Measurements from ENCODE around the gene PRR18. TPM values are rescaled to one million over a fixed set of nuclear protein-coding genes. Genes with fewer than 3 reads are reported as not detected.

The PRR18 gene
- total RNA-seq, 1 experiment from 2014 or later = 0.17 TPM

- ChIA-PET CTCF (interaction anchor here (1.1 kb wide), 1 partner anchor 88 kb away, joined by 5 read pairs; no protein-coding TSS in a partner anchor), POLR2A (ENCODE audit: low non-redundant PET) (no interaction called here)
- no peaks in the 10 kb centered on the region for H3K4me1 ChIP-seq (ENCODE audit: insufficient read depth, low read length, poor library complexity, severe bottlenecking)
- DNase-seq (ENCODE audit: low spot score) = no peak
- peaks cover 22% of the 10 kb centered on the region for H3K27me3 ChIP-seq (replicated peaks; ENCODE audit: insufficient read depth, low read depth, low read length, poor library complexity)
- no peak overlapping the region for H3K4me3 ChIP-seq (ENCODE audit: low read depth, low read length, poor library complexity, severe bottlenecking)
- BruUV-seq (replicated peaks) = no TSS peak
- no peak overlapping the region for H3K27ac ChIP-seq (ENCODE audit: low read depth, low read length, poor library complexity, severe bottlenecking)
- H3K9me3 ChIP-seq (ENCODE audit: low read depth, low read length, poor library complexity, severe bottlenecking) = no peaks in the 10 kb centered on the region
- no peaks in the 10 kb centered on the region for H3K36me3 ChIP-seq (ENCODE audit: insufficient read depth, low read length, poor library complexity, severe bottlenecking)
- TF ChIP-seq CTCF (conservative IDR thresholded peaks at IDR 0.05; ENCODE audit: low read depth, low read length) (no peak), EZH2 (IDR thresholded peaks at IDR 0.05; ENCODE audit: borderline replicate concordance, low read depth, low read length, poor library complexity, severe bottlenecking) (no peak)
- intact Hi-C loops (cut with micrococcal nuclease; ENCODE audit: unreplicated experiment) = loop anchor here (2.0 kb wide), 1 partner anchor 88 kb away; no protein-coding TSS in a partner anchor
Measured at GRCh38 chr6:166312832-166313231, 4.6 kb upstream of the PRR18 start.

- intact Hi-C loops (cut with micrococcal nuclease; ENCODE audit: unreplicated experiment) = no loop called here
- no peak for TF ChIP-seq CTCF (conservative IDR thresholded peaks at IDR 0.05; ENCODE audit: low read depth, low read length)
- TF ChIP-seq EZH2 (IDR thresholded peaks at IDR 0.05; ENCODE audit: borderline replicate concordance, low read depth, low read length, poor library complexity, severe bottlenecking) = no peak
- Histone ChIP-seq H3K36me3 (ENCODE audit: insufficient read depth, low read length, poor library complexity, severe bottlenecking) (no peaks in the 10 kb centered on the region), H3K9me3 (ENCODE audit: low read depth, low read length, poor library complexity, severe bottlenecking) (no peaks in the 10 kb centered on the region), H3K4me1 (ENCODE audit: insufficient read depth, low read length, poor library complexity, severe bottlenecking) (no peaks in the 10 kb centered on the region), H3K4me3 (ENCODE audit: low read depth, low read length, poor library complexity, severe bottlenecking) (no peak overlapping the region), H3K27me3 (replicated peaks; ENCODE audit: insufficient read depth, low read depth, low read length, poor library complexity) (peaks cover 42% of the 10 kb centered on the region), H3K27ac (ENCODE audit: low read depth, low read length, poor library complexity, severe bottlenecking) (no peak overlapping the region)
- DNase-seq (ENCODE audit: low spot score) = no peak
- BruUV-seq (replicated peaks) = no TSS peak
- POLR2A ChIA-PET (ENCODE audit: low non-redundant PET) = no interaction called here
- CTCF ChIA-PET = no interaction called here
Measured at GRCh38 chr6:166310634-166311033, 2.4 kb upstream of the PRR18 start.

- no peak for DNase-seq (ENCODE audit: low spot score)
Measured at GRCh38 chr6:166309977-166310376, 1.8 kb upstream of the PRR18 start.

More at GRCh38 chr6:166309977-166310376, 1.8 kb upstream of the PRR18 start:
- H3K9me3 ChIP-seq (ENCODE audit: low read depth, low read length, poor library complexity, severe bottlenecking) = no peaks in the 10 kb centered on the region
- H3K4me1 ChIP-seq (ENCODE audit: insufficient read depth, low read length, poor library complexity, severe bottlenecking) = no peaks in the 10 kb centered on the region
- no peak for TF ChIP-seq EZH2 (IDR thresholded peaks at IDR 0.05; ENCODE audit: borderline replicate concordance, low read depth, low read length, poor library complexity, severe bottlenecking)
- no peak for TF ChIP-seq CTCF (conservative IDR thresholded peaks at IDR 0.05; ENCODE audit: low read depth, low read length)
- no TSS peak for BruUV-seq (replicated peaks)
- peaks cover 49% of the 10 kb centered on the region for H3K27me3 ChIP-seq (replicated peaks; ENCODE audit: insufficient read depth, low read depth, low read length, poor library complexity)
- ChIA-PET CTCF (no interaction called here), POLR2A (ENCODE audit: low non-redundant PET) (no interaction called here)
- no peak overlapping the region for H3K27ac ChIP-seq (ENCODE audit: low read depth, low read length, poor library complexity, severe bottlenecking)
- H3K4me3 ChIP-seq (ENCODE audit: low read depth, low read length, poor library complexity, severe bottlenecking) = no peak overlapping the region
- no peaks in the 10 kb centered on the region for H3K36me3 ChIP-seq (ENCODE audit: insufficient read depth, low read length, poor library complexity, severe bottlenecking)
- intact Hi-C loops (cut with micrococcal nuclease; ENCODE audit: unreplicated experiment) = no loop called here
